GM19328 (cell line): ENCODE measurements around the gene IGF2R.
"Not testable (repeated sequence)": the region's sequence is repeated elsewhere in the genome, so short reads cannot be mapped to it uniquely, and the experiment has no call there.

Experiments used
- ATAC-seq: cut with Tn5 transposase; IDR thresholded peaks from one replicate; pipeline ENCODE4 v1.9.1; 2021; ENCODE audit warnings: mild to moderate bottlenecking, moderate library complexity; ENCODE audit not compliant: unreplicated experiment

The IGF2R gene

GRCh38 chr6:160118620-160119229 lies 149.8 kb downstream of the IGF2R start:
- no peak for ATAC-seq

- no peak for ATAC-seq
Measured at GRCh38 chr6:160120087-160120486, 151.2 kb downstream of the IGF2R start.

- ATAC-seq = no peak
Measured at GRCh38 chr6:160121558-160121957, 152.7 kb downstream of the IGF2R start, which contains the start of gene SLC22A1. Gene SLC22A1, plus strand, starts transcription at chr6:160121815. Its CDS starts 121 bp downstream, at chr6:160121936.

GRCh38 chr6:160121981-160122380 lies 153.1 kb downstream of the IGF2R start:
- ATAC-seq = no peak

GRCh38 chr6:160122744-160123143 lies 153.9 kb downstream of the IGF2R start:
- no peak for ATAC-seq

- ATAC-seq = no peak
Measured at GRCh38 chr6:160124007-160124406, 155.1 kb downstream of the IGF2R start.

- ATAC-seq = no peak
Measured at GRCh38 chr6:160124605-160125004, 155.7 kb downstream of the IGF2R start.

GRCh38 chr6:160125105-160125504 lies 156.2 kb downstream of the IGF2R start:
- ATAC-seq = not testable (repeated sequence)

GRCh38 chr6:160127270-160128124 lies 158.6 kb downstream of the IGF2R start:
- ATAC-seq = no peak

- no peak for ATAC-seq
Measured at GRCh38 chr6:160128125-160128683, 159.3 kb downstream of the IGF2R start.

- no peak for ATAC-seq
Measured at GRCh38 chr6:160128879-160129516, 160.1 kb downstream of the IGF2R start.

- ATAC-seq = no peak
Measured at GRCh38 chr6:160129881-160130615, 161.2 kb downstream of the IGF2R start.

- no peak for ATAC-seq
Measured at GRCh38 chr6:160130729-160131484, 162.0 kb downstream of the IGF2R start.

GRCh38 chr6:160131636-160132296 lies 162.9 kb downstream of the IGF2R start:
- ATAC-seq = no peak

- ATAC-seq = no peak
Measured at GRCh38 chr6:160132297-160132637, 163.4 kb downstream of the IGF2R start.

GRCh38 chr6:160132776-160133338 lies 164.0 kb downstream of the IGF2R start:
- ATAC-seq = no peak

- ATAC-seq = no peak
Measured at GRCh38 chr6:160133441-160134336, 164.8 kb downstream of the IGF2R start.

GRCh38 chr6:160134337-160134751 lies 165.5 kb downstream of the IGF2R start:
- not testable (repeated sequence) for ATAC-seq
